Hepatocyte (in vitro differentiated cells): ENCODE results near the gene C2CD3. TPM values are rescaled to one million over a fixed set of nuclear protein-coding genes. Genes with fewer than 3 reads are reported as not detected.
"Not testable (repeated sequence)": the region's sequence is repeated elsewhere in the genome, so short reads cannot be mapped to it uniquely, and the experiment has no call there.

Source experiments
- DNase-seq: peaks from one replicate; pipeline ENCODE4 v3.0.0-alpha.2; 2016; ENCODE audit warnings: low spot score
- H2AFZ ChIP-seq: fragments of 200-600 bp; sonication (generic); 2 replicates; pipeline ENCODE4 v1.6.0; 2016; ENCODE audit warnings: antibody characterized with exemption, mild to moderate bottlenecking
- H3K27ac ChIP-seq: fragments of 200-600 bp; sonication (generic); 2 replicates; pipeline ENCODE4 v1.5.1; 2016; ENCODE audit warnings: mild to moderate bottlenecking
- H3K27me3 ChIP-seq: fragments of 200-600 bp; sonication (generic); 2 replicates; pipeline ENCODE4 v1.6.1; 2016
- H3K36me3 ChIP-seq: fragments of 200-600 bp; sonication (generic); replicated peaks from 2 replicates; pipeline ENCODE4 v1.5.1; 2016; ENCODE audit warnings: low read depth; ENCODE audit not compliant: insufficient read depth
- H3K4me1 ChIP-seq: fragments of 200-600 bp; sonication (generic); 2 replicates; pipeline ENCODE4 v1.5.1; 2016; ENCODE audit warnings: mild to moderate bottlenecking, moderate library complexity; ENCODE audit not compliant: insufficient read depth
- H3K4me2 ChIP-seq: fragments of 200-600 bp; sonication (generic); 2 replicates; pipeline ENCODE4 v1.6.0; 2016
- H3K4me3 ChIP-seq: fragments of 200-600 bp; sonication (generic); 2 replicates; pipeline ENCODE4 v1.5.1; 2016; ENCODE audit warnings: mild to moderate bottlenecking
- H3K79me2 ChIP-seq: fragments of 200-600 bp; sonication (generic); 2 replicates; pipeline ENCODE4 v1.6.0; 2017; ENCODE audit warnings: mild to moderate bottlenecking
- H3K9me2 ChIP-seq: fragments of 200-600 bp; sonication (generic); replicated peaks from 2 replicates; pipeline ENCODE4 v1.6.0; 2017; ENCODE audit warnings: mild to moderate bottlenecking; ENCODE audit not compliant: insufficient read depth
- H3K9me3 ChIP-seq: fragments of 200-600 bp; sonication (generic); 2 replicates; pipeline ENCODE4 v1.5.1; 2016; ENCODE audit warnings: low read depth, mild to moderate bottlenecking
- H4K20me1 ChIP-seq: fragments of 200-600 bp; sonication (generic); 2 replicates; pipeline ENCODE4 v1.6.0; 2016; ENCODE audit warnings: mild to moderate bottlenecking; ENCODE audit not compliant: insufficient read depth, poor library complexity, severe bottlenecking
- EZH2 ChIP-seq: fragments of 200-600 bp; sonication (generic); IDR thresholded peaks from 2 replicates; pipeline ENCODE4 v1.6.1; 2016; ENCODE audit warnings: antibody characterized with exemption, mild to moderate bottlenecking, borderline replicate concordance
- EZH2phosphoT487 ChIP-seq: fragments of 200-600 bp; sonication (generic); IDR thresholded peaks from one replicate; pipeline ENCODE4 v1.6.1; 2018; ENCODE audit warnings: antibody characterized with exemption, mild to moderate bottlenecking, low read depth, moderate library complexity; ENCODE audit not compliant: unreplicated experiment, severe bottlenecking
- WGBS: methylation state at CpG from one replicate; pipeline ENCODE4 v1.1.6; 2016; ENCODE audit warnings: low lambda C conversion rate; ENCODE audit errors: missing lambda C conversion rate; 5-methylcytosine and 5-hydroxymethylcytosine counted together
- polyA plus RNA-seq: library from polyadenylated mRNA; unstranded; fragments of >200 nt; fragmentation: Nextera tagmentation; extraction: Ambion mirVana; gene quantifications from 2 replicates; pipeline ENCODE4 v1.2.1, GENCODE V29; 2016
- total RNA-seq: library from RNA; depleted of rRNA; stranded (reverse); fragments of >200 nt; gene quantifications from 2 replicates; pipeline ENCODE4 v1.2.3, GENCODE V29; 2014
- TF ChIP-seq, protein P1 (sequence below): fragments of 200-600 bp; sonication (generic); IDR thresholded peaks from 2 replicates; pipeline ENCODE4 v1.5.1; 2016; ENCODE audit warnings: antibody characterized with exemption, mild to moderate bottlenecking; ENCODE audit not compliant: poor library complexity

C2CD3 gene
- total and polyA plus RNA-seq, 2 experiments from 2014 or later, result 9.8 to 16.3 TPM

DNA sequence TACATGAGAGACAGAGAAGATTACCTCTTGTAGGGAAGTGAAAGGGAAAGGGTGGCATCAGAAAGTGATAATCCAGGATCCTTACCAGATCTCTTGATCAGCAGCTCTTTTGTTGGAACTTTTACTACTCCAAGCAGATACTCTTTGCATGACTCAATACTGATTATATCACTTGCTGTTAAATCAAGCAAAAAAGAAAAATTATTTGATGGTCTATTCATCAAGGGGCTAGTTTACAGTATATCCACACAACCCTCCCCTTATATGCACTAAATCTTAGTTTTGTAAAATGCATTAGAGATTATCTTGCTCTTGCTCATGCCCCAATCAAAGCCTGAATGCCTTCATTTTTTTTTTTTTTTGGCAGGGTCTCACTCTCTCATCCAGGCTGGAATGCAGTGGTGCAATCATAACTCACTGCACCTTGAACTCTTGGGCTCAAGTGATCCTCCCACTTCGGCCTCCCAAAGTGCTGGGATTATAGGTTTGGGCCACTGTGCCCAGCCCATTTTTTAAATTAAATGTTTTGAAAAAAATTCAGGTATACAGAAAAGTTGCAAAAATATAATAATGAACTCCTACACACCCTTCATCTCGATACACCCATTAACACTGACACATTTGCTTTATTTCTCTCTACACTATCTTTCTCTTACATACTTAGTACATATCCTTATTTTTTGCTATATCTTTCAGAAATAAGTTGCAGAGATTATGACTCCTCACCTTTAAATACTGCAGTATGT, 85.8 kb downstream of the C2CD3 start:
- no peak for DNase-seq
- Histone ChIP-seq H3K27me3 (no peaks in the 10 kb centered on the region), H2AFZ (no peak overlapping the region), H4K20me1 (no peaks in the 10 kb centered on the region), H3K79me2 (no peaks in the 10 kb centered on the region), H3K9me3 (no peaks in the 10 kb centered on the region), H3K27ac (no peak overlapping the region), H3K4me3 (no peak overlapping the region), H3K9me2 (no peaks in the 10 kb centered on the region), H3K36me3 (no peaks in the 10 kb centered on the region), H3K4me2 (no peak overlapping the region), H3K4me1 (no peaks in the 10 kb centered on the region)
- TF ChIP-seq EZH2 (no peak), EZH2phosphoT487 (no peak)
- TF ChIP-seq, protein P1, sequence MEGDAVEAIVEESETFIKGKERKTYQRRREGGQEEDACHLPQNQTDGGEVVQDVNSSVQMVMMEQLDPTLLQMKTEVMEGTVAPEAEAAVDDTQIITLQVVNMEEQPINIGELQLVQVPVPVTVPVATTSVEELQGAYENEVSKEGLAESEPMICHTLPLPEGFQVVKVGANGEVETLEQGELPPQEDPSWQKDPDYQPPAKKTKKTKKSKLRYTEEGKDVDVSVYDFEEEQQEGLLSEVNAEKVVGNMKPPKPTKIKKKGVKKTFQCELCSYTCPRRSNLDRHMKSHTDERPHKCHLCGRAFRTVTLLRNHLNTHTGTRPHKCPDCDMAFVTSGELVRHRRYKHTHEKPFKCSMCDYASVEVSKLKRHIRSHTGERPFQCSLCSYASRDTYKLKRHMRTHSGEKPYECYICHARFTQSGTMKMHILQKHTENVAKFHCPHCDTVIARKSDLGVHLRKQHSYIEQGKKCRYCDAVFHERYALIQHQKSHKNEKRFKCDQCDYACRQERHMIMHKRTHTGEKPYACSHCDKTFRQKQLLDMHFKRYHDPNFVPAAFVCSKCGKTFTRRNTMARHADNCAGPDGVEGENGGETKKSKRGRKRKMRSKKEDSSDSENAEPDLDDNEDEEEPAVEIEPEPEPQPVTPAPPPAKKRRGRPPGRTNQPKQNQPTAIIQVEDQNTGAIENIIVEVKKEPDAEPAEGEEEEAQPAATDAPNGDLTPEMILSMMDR, result no peak
- WGBS, result 84% methylated on average over 2 of the region's 2 CpGs

DNA sequence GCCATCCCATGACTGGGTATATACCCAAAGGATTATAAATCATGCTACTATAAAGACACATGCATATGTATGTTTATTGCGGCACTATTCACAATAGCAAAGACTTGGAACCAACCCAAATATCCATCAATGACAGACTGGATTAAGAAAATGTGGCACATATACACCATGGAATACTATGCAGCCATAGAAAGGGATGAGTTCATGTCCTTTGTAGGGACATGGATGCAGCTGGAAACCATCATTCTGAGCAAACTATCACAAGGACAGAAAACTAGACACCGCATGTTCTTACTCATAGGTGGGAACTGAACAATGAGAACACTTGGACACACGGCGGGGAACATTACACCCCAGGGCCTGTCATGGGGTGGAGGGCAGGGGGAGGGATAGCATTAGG, 86.9 kb downstream of the C2CD3 start:
- H3K4me2 ChIP-seq, H3K9me3 ChIP-seq, H3K9me2 ChIP-seq, H3K27me3 ChIP-seq, H3K4me3 ChIP-seq, H2AFZ ChIP-seq, H3K4me1 ChIP-seq, DNase-seq, H3K27ac ChIP-seq, H3K36me3 ChIP-seq, H4K20me1 ChIP-seq, H3K79me2 ChIP-seq: not testable (repeated sequence)
- WGBS, result 96% methylated on average over 4 of the region's 4 CpGs

DNA sequence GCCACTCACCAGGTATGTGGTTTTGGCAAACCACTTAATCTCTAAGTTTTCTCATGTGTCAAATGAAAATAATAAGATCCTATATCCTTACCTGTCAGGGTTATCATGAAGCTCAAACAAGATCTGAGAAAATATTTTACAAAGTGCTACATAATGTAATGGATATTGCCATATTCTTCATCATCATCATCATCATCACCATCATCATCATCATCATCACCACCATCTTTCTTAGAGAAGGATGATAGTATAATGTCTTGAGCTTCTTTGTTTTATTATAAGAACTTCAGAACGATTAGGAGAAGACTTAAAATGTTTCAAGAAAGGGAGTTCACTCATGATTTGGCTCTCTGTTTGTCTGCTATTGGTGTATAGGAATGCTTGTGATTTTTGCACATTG, 89.4 kb downstream of the C2CD3 start:
- Histone ChIP-seq H3K27ac (no peak overlapping the region), H3K4me2 (no peak overlapping the region), H3K9me2 (no peaks in the 10 kb centered on the region), H3K36me3 (no peaks in the 10 kb centered on the region), H3K79me2 (no peaks in the 10 kb centered on the region), H4K20me1 (no peaks in the 10 kb centered on the region), H3K4me3 (no peak overlapping the region), H2AFZ (no peak overlapping the region), H3K4me1 (no peaks in the 10 kb centered on the region), H3K27me3 (no peaks in the 10 kb centered on the region), H3K9me3 (no peaks in the 10 kb centered on the region)
- TF ChIP-seq EZH2 (no peak), EZH2phosphoT487 (no peak)
- TF ChIP-seq, protein P1, result no peak
- WGBS, result 86% methylated on average over 1 of the region's 1 CpG
- DNase-seq, result no peak

DNA sequence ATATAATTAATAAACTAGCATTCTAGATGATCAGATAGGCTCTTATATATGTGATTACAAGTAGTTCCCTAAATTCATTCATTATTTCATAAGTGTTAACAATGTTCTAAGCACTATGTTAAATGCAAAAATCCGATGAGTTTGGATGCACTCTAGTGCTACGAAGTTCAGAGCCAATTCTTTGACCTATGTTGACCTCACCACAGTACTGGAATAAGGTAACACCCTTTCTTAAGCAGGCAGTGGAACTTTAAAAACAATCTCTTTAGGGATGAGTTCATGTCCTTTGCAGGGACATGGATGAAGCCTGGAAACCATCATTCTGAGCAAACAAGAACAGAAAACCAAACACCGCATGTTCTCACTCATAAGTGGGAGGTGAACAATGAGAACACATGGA, 93.6 kb downstream of the C2CD3 start:
- no peaks in the 10 kb centered on the region for H4K20me1 ChIP-seq
- no peak overlapping the region for H3K4me2 ChIP-seq
- no peaks in the 10 kb centered on the region for H3K4me1 ChIP-seq
- H3K79me2 ChIP-seq, result no peaks in the 10 kb centered on the region
- H3K27ac ChIP-seq, result no peak overlapping the region
- H3K4me3 ChIP-seq, result no peak overlapping the region
- TF ChIP-seq, protein P1, result no peak
- TF ChIP-seq EZH2phosphoT487, result no peak
- no peak for TF ChIP-seq EZH2
- H3K9me3 ChIP-seq, result no peaks in the 10 kb centered on the region
- no peak for DNase-seq
- no peak overlapping the region for H2AFZ ChIP-seq
- no peaks in the 10 kb centered on the region for H3K9me2 ChIP-seq
- H3K27me3 ChIP-seq, result no peaks in the 10 kb centered on the region
- no peaks in the 10 kb centered on the region for H3K36me3 ChIP-seq
- WGBS, result 83% methylated on average over 3 of the region's 3 CpGs
